OCI-M2 (cell line): ENCODE measurements around the gene SPATA2.
"Not testable (repeated sequence)": the region's sequence is repeated elsewhere in the genome, so short reads cannot be mapped to it uniquely, and the experiment has no call there.

ENCODE experiments used
- DNase-seq: peaks from one replicate; lab custom pipeline; 2025; ENCODE audit not compliant: unreplicated experiment; lab: John Stamatoyannopoulos, UW

SPATA2 gene

DNA sequence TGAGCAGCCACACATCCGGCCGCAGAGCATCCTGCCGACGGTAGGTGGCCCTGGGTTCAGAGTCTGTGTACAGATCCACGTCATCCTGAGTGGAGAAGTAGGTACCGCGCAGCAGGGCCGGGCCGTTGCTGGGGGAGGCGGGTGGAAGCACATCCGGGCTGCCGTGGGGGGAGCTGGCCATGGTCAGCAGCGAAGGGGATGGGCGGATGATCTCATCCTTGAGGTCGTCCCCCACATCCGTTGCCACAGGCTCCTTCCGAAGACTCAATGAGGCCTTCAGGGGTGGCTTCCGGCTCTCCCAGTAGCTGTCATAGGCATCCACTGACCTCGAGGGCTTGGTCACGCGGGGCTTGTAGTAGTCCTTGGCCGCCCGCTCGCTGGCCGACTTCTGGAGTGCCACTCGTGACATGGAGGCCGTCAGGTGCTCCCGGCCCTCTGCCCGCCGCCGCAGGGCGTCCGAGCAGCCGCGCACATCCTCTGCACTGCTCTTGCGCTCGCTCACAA, 9.2 kb downstream of the SPATA2 start:
- no peak for DNase-seq

DNA sequence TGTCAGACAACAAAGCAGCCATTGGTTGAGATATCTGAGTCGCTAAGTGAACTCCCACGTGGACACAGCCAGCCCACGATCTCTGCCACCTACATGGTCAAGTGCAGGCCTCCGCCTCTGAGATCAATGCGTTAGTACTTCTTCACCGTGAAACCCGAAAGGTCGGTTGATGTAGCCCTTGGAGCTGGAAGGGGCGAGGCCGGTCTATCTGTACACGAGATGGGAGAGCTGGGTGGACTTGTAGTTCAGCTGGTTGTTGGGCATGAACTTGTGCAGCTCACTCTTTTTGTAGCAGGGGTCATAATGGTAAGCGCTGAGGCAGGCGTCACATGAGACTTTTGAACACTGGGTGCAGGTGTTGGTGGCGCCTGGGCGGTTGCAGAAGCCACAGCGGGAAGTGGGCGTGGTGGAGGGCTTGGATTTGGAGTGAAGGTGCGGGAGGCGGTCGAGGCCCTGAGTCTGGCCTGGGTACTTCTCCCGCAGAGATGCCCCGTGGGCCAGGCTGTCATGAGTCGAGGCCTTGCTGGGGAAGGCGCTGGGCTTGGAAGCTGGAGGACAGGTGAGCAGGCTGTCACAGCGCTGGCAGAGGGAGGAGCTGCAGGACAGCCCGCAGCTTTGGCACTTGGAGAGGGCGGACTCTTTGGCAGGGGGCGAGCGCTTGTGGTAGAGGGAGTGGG, 9.8 kb downstream of the SPATA2 start:
- no peak for DNase-seq

DNA sequence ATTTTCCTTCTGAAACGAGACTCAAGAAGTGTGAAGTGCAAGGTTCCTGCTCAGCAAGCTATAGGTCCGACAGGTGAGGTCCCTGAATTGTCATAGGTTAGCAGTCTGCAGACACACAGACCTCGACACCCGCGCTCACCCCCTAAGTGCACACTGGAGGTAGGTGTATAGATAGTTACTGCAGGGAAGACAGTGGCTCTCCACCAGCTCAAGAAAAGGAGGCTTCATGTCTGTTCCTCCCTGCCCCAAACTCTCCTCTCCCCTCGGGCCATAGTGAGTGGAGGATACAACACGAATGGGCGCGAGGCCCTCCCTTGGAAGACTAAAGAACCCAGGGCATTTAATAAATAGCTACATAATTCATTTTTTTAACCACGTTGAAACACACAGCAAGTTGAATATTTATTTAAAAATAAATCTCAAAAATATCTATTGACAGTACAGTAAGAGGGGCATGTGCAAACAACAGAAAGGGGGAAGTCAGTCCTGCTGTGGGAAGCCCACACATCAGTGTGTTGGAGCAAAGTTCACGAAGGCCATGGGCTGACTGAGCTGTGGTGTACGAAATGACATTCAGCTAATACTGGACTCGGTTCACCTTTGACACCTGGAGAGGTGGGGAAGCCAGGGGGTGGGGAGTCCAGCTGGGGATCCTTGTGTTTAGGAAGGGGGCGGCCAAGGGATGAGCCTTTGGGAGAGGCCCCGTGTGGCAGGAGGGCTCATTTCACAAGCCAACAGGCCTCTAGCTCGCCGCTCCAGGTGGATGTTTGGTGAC, 10.7 kb downstream of the SPATA2 start:
- no peak for DNase-seq

DNA sequence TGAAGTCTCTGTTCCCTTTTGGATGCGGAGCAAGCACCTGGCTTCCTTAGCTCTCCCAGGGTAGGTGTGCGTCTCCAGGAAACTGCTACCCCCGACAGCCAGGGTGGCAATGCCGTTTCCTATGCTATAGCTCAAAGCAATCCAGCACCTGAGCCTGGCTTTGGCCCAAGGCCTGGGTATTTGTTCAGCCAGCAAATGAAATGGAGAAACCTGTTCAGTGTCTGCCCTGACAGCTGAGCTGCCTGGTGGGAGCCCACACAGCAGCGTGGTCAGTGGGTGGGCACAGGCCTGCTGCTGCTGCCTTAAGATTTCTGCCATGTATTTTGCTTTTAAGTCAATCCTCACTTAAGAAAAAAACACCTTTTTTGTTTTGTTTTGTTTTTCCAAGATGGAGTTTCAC, 13.7 kb downstream of the SPATA2 start:
- no peak for DNase-seq

DNA sequence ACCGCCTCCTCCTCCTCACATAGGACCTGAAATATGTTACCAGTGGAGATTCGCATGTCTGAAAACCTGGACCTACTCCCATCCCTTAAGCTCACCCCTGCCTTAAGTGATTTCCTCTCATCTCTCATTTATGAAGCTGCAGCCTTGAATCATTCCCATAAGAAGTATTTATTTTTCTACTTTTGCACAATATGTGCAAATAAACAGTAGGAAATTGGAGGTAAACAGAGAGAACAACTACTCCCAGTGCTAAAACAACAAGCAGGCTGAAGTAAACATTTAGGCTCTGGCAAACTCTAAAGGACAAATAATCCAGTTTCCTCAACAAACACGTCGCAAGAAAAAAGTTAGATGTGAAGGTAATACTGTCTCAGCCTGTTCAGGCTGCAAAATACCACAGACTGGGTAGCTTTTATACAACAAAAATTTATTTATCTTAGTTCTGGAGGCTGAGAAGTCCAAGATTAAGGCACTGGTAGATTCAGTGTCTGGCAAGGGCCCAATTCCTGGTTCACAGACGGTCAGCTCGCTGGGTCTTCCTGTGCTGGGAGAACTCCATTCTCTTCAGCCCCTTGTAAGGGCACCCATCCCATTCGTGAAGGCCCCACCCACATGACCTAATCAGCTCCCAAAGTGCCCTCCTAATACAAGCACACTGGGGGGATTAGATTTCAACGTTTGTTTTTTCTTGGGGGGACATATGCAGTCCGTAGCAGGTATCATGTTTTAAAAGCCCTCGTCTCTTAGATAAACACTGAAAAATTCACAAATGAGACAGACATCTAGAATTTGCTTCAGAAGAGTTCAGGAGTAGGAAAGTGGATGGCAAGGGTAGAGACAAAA, 15.6 kb downstream of the SPATA2 start:
- DNase-seq: no peak

DNA sequence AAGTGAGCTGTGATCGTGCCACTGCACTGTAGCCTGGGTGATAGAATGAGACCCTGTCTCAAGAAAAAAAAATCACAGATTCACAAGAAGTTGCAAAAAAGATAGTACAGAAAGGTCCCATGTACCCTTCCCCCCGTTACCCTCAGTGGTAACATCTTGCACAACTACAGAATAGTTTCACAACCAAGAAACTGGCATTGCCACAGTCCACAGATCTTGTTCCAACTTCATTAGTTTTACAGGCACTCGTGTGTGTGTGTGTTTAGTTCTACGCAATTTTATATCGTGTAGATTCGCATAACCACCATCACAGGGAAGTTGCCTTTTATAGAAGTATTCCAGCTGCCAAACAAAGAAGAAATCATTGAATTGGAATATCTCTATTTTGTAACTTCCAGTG, 19.1 kb downstream of the SPATA2 start:
- DNase-seq: no peak

DNA sequence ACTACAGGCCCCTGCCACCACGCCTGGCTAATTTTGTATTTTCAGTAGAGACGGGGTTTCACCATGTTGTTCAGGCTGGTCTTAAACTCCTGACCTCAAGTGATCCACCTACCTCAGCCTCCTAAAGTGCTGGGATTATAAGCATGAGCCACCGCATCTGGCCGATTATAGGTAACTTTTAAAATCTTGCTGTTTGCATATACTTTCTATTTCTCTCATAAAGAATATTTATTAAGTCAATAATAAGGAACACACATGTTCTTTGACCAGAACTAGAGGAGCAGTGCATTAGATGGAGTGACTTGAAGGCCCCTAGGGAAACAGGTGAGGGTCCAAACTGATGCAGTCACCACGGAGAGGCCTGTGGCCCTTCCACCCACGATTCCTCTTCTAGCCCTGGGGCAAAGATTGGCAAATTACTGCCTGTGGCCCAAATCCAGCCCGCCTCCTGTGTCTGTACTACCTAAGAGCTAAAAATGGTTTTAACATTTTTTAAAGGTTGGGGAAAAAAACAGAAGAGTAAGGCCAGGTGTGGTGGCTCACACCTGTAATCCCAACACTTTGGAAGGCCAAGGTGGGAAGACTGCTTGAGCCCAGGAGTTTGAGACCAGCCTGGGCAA, 19.7 kb downstream of the SPATA2 start:
- DNase-seq: not testable (repeated sequence)

DNA sequence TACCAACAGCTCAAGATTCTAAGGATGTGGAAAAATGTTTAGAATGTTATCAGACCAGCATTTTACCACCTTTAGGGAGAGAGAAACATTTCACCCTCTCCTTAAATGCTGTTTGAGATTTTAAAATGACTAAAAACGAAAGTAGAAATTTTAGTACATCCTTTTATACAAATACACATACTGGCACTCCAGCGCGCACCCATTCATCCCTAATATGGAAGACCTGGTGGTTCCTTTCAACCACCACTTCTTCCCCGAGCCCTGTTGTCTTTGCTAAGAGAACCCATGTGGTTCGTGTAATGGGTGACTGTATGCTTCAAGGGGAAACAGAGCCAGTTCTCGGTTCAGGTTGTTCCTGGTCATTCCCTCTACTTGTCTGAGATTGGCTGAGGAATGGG, 21.3 kb downstream of the SPATA2 start:
- no peak for DNase-seq

DNA sequence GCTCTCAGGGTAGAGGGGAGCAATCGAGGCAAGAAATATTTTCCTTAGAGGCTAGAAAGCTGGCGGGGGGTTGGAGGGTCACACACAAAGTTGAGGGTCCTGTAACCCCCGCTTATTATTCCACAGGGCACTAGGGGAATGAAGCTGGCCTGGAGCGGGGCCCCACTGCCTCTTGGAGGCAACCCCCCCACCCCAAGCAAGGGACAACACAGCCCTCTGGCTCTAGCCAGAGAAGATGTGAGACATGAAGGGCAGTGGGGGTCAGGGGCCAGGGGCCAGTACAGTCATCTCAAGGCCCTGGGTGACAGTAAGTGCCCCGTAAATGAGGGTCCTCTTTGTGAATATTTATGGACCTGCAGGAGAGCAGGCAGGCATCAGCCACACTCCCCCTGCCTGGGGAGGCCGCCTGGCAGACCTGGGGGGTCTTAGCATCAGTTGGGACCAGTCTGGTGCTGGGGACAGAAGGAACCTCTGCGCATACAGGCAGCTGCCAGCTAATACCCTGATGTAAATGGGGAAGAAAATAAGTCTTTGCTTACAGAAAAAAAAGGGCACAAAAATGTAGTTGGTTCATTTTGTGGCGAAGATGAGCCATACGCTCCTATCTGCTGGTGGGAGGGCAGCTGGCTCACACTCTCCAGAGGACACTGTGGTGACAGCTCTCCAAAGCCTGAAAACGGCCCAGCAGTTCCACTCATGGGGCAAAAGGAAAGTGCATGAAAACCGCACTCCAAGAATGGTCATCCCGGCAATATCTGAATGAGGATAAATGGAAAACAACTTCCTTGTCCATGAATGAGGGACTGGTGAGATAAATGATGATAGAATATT, 21.9 kb downstream of the SPATA2 start:
- no peak for DNase-seq

DNA sequence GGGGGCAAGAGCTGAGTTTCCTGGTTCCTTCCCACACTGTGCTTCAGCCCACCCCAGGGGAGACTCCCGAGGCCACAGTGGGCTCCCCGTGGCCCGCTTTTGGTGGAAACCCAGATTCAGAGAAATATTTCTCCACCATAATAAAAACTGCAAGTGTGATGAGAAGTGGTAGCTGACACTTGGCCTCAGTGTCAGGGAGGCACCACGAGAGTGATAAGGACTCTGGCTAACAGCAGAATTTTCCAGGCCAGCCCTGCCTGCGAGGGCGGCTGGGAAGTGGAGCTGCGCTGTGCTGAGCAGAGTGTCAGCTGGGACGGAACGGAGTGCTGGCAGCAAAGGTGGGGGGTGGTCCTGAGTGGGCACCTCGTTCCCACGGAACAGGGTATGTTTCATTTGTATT, 22.5 kb downstream of the SPATA2 start:
- DNase-seq: no peak

DNA sequence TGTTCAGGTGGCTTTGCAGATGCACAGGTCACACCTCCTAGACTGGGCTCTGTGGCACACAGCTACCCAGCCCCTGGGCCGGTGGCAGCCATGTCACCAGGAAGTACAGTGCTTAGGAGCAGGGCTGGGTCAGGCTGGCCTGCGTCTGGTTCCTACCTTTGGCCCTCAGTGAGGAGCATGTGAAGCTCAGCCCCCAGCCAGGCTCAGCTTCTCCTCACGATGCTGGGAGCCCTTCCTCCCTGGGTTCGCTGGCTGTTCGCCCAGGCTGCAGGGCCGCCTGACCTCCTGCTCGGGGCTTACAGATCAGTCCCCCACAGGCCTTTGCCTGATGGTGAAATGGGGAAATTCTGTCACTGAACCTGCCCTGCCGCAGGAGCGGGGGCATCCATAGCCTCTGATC, 23.1 kb downstream of the SPATA2 start:
- DNase-seq: no peak

DNA sequence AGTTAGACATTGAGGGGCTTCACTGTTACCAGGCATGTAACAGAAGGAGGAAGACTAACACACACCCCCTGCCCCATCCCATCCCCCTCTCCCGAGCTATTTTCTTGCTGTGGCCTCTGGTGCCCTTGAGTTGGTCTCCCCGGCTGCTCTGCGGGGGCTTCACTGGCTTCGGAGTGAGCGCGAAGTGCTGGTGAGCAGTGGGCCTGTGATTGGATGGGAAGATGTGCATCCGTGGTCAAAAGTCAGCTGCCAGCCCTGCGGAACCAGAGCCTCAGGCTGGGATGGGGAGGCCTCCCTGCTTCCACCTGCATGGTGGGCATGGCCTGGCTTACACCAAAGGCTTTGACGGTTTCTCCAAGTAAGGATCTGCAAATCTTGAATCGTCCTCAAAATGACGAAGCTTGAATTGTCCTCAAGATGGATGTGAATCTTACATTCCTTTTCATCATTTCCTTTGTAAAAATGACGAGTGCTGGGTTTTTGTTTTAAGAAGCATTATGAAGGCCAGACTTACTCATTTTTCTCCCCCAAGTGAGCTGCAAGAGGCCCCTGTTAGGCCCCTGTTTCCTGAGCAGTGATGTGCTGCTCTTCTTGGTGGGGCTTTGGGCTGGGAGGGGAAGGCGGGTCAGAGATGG, 23.7 kb downstream of the SPATA2 start:
- DNase-seq: no peak

DNA sequence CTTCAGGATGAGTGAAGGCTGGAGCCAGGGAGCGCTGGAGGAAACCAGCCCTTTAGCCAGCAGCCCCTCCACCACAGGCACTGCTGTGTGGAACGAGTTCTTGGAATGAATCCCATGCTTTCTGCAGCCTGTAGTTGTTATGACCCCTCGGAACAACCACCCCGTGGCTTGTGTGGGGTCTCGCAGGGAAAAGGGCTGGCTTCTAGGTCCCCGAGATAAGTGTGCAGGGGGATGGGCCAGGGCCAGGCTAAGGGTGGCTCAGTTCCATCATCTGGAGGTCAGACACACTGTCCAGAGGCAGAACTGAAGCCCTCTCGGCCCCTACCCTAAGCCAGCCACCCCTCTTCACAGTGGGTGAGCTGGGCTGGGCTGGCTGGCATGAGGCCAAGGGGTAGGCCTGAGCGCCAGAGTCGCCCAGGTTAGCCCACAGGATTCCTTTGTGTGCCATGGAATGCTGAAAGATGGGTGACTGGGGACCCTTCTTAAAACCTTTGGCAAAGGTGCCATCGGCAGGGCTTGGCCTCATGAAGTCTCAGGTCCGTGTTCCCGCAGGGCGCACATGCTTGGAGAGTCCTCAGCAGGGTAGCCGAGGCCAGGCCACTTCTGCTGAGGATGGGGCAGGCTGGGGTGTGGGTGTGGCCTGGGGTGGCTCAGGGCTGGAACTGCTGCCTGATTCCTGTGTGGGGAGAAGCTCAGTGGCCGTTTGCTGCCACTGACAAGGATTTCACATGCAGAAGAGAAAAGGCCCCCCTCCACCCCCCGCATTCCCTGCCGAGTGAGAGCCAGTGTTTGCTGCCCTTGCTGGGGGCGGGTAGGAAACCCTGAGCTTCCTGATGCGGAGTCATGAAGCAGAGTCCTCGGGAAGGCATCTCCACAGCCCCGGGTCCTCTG, 24.6 kb downstream of the SPATA2 start:
- DNase-seq: no peak

DNA sequence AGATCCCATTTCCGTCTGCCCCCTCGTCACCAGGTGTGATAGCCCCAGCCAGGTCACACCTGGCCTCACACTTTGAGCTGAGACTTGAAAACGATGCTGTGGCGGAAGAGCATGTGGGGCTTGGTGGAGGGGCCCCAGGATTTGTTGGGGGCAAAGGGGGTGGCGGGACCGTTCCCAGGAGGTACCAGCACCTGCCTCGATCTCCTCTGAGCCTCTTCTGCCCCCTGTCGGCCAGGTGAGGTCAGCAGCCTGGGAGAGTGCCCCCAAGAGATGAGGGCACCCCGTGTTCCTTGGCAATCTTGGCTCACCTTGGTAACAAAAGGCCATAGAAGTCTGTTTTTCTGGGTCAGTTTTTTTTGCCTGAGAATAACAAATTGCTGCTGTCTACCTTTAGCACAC, 25.4 kb downstream of the SPATA2 start:
- DNase-seq: no peak

DNA sequence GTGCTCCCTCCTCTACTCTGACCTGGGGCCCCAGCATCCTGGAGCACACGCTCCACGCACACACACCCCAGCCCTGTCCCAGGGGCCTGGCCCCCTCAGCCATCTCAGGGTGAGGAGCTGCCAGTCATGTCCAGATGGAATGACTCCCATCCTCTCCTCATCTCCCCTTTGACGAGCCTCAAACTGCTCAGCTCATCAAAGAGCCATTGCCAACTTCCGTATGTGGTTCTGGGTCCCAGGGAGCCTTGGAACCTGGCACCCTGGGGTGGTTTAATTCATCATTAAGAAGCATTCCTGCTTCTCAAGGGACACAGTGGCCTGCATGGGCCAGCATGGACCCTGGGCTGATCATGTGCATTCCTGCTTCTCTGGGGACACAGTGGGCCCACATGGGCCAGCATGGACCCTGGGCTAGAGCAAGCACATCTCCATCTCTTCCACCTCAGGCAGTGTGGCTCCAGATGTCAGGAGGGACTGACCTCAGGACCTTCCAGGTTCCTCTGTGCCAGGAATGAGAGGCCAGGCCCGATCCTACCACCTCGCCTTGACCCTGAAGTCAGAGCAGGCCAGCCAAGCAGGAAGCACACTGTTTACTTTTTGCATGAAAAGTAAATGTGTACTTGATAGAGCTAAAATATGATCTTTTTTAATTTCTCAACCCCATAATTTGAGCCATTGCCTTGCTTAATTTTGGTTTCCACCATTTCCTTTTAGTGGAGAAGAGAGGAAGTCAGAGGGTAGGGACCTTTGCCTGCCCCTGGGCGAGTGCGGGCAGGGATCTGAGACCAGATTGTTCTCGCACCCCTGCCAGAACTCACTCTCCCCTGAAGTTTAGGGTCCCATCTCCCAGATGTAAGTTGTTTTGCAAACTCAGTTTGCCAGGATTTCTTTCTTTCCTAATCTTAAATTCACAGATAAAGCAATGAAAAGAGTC, 26.1 kb downstream of the SPATA2 start:
- DNase-seq: no peak

DNA sequence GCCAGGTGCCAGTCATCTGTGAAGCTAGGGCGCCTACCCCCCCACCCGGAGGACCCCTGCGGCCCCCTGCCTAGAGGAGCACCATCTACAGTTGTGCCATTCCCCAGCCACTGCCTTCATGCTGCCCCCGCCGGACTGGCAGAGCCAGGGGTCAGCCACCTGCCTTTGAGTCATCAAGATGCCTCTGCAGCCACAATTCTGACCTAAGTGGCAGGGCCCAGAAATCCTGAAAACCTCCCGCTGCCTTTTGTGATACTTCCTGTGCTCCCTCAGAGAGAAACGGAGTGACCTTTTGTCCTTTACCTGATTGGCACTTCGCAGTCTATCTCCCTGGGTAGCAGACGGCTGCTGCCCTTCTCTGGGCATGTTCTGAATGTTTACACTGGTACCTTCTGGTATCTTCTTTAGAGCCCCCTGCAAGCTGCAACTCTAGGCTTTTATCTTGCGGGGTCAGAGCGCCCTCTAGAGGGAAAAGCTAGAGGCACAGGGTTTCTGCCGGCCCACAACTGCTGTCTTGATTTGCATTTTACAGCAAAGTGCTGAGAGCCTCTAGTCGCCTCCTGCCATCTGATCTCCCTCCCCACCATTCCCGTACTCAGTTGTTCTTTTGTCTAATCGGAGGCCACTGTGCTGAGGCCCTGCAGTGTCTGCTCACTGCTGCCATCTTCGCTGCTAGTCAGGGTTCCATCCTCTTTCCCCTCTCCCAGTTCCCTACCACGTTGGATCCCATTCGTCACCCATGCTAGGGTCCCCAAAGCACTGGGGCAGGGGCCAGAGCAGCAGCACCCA, 26.9 kb downstream of the SPATA2 start:
- peak; percentile 5 for DNase-seq
